ENCODE data around the gene GRAP. TPM values are rescaled to one million over a fixed set of nuclear protein-coding genes. Genes with fewer than 3 reads are reported as not detected.
"Not testable (repeated sequence)": the region's sequence is repeated elsewhere in the genome, so short reads cannot be mapped to it uniquely, and the experiment has no call there.

The GRAP gene
- total RNA-seq: 1 to 10 TPM; 1.1 to 7.1 (median 4.1) TPM

DNA sequence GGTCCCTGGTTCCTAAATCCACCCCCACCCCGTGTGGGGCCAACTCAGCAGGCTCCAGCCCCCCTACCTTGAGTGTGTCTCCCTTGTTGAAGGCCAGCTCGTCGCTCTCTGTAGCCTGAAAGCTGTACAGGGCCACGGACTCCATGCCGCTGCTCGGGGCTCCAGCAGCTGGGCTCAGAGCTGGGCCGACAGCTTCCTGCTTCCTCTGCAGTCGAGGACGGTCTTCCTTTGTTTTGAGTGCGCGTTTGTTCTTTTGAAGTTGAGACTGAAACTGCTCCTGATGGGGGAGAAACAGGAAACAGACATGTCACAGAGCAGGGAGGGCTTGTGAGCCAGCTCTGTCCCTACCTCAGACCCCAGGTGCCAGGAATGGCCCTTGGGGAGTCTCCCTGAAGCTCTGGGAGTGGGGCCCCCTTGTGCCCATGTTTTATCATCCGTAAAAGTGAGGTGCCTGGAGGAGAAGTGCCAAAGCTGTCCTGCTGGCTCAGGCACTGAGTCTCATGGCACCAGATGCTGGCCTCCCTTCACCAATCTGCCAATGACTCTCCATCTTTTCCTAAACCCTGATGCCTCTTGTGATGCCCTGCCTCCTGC lies at the start of gene GRAP:
GRAP (minus strand) TSS at position 176 of the 594 bp plus-strand sequence; CDS start at position 145, 31 bp downstream.
- H3K27me3 ChIP-seq, H3K27ac ChIP-seq, H3K4me1 ChIP-seq, H3K36me3 ChIP-seq, ATAC-seq, H3K9me3 ChIP-seq, H3K4me3 ChIP-seq: not testable (repeated sequence)
- no CpG with 5 or more reads among the region's 12 CpGs for WGBS, 2 donors (ENCODE audit: low coverage in 1 of 2)

DNA sequence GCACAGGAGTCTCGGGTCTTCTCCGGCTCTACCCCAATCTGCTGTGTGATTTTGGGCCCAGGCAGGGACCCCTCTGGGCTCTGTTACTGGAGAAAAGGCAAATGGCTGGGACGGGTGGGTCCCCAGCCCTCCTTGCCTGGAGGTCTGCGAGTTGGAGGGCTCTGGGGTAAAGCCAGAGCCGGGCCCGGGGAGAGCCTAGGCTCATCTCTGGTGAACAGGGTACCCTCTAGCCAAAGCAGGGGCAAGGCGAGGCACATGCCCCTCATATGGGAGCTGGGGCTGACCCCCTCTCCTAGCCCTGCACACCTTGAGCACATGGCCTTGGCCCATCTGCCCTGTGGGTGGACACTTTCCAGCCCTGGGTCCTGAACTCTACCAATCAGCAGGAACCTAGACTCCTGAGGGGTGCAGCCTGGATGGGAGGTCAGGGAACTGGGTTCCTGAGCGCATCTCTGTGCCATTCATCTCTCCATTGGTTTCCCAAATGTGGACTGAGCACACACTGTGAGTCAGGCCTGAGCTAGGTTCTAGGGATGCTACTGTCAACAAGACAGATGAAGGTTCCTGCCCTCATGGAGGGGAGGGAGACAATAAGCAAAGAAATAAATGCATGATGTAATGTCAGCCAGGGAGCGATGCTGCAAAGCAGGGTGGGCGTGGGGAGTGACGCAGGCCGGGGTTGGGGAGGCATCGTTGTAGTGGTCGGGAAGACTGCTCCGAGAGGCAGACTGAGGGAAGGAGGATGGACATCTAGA lies 47.1 kb upstream of the GRAP start:
- not testable (repeated sequence) for H3K4me1 ChIP-seq, ATAC-seq, H3K27me3 ChIP-seq, H3K9me3 ChIP-seq, H3K4me3 ChIP-seq, H3K36me3 ChIP-seq
- peak overlapping the region in 3 of 4 donors; percentile 24 to 71 (median 59) for H3K27ac ChIP-seq
- WGBS, 2 donors (ENCODE audit: low coverage in 1 of 2): no CpG with 5 or more reads among the region's 15 CpGs

DNA sequence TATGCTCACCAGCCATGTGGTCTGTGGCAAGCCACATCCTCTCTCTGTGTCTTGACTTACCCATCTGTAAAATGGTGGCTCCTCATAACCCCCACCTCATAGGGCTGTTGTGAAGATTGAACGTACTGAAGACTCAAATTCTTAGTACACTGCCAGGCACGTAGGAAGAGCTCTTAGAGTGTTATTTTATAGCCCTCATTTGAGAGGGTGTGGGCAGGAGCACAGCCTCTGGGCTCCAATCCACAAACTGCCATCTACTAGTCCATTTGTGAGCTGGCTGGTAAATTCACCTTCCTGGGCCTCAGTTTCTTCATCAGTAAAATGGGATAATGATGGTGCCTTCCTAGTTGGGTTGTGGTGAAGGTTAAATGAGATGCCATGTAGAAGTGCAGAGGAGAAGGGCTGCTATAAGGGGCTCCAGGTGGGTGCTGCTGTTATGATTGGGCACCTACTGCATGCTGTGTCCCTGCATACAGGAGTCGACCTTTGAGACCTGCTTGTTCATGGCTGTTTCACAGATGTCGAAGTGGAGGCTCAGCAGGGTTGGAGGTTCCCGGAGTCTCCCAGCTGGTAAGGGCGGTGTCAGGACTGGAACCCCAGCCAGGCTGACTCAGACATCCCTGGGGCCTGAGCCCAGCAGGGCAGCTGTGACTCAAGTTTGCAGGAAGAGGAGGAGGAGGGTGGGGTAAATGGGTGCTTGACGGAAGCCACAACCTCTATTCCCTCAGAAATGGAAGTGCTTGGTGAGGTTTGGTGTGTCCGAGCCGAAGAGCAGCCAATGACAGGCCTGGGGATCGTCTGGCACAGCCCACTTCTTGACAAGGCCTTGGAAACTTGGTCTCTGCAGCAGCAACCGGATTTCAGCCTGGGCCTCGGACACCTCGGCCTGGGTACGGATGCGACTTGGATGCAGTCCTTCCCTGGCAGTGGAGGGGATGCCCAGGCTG lies 46.3 kb upstream of the GRAP start:
- H3K4me1 ChIP-seq, H3K4me3 ChIP-seq, H3K36me3 ChIP-seq, H3K9me3 ChIP-seq, H3K27me3 ChIP-seq: not testable (repeated sequence)
- ATAC-seq: peak; percentile 72
- WGBS, 2 donors (ENCODE audit: low coverage in 1 of 2): no CpG with 5 or more reads among the region's 15 CpGs
- H3K27ac ChIP-seq: peak overlapping the region in 3 of 4 donors; percentile 43 to 71 (median 59)
- TF ChIP-seq POLR2AphosphoS5 (IDR thresholded peaks at IDR 0.05): peak; percentile 39

DNA sequence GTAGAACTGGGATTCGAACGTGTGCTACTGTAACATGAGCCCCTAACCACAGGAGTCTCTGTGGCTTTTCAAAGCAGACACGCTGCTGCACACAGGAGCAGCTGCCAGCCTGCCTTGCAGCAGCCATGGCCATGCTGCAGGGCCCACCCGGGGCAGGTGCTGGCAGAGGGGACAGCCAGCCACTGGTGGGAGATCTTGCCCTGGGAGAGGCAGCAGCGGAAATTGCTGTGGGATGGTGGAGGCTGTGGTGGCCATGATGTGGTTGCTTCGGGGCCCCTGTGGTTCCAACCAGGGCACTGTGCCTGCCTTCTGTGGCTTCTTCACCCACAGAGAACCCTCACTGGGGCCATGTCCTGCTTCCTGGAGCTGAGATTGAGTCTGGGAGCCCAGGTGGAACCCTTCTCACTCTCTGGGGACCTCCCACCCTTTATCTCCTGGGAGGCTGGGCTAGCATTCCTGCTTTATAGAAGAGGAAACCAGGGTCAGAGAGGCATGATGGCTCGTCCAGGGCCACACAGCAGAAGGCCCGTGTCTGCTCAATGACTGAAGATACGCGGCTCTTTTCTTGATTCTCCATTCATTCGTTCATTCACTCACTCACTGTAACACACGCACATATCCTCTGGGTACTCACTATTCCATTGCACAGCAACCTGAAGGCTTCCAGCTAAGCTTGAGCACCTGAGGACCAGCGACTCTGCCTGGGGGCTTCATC lies 43.5 kb upstream of the GRAP start:
- not testable (repeated sequence) for ATAC-seq, H3K27ac ChIP-seq, H3K9me3 ChIP-seq, H3K4me1 ChIP-seq, H3K36me3 ChIP-seq, H3K27me3 ChIP-seq, H3K4me3 ChIP-seq
- WGBS, 2 donors (ENCODE audit: low coverage in 1 of 2): no CpG with 5 or more reads among the region's 13 CpGs

DNA sequence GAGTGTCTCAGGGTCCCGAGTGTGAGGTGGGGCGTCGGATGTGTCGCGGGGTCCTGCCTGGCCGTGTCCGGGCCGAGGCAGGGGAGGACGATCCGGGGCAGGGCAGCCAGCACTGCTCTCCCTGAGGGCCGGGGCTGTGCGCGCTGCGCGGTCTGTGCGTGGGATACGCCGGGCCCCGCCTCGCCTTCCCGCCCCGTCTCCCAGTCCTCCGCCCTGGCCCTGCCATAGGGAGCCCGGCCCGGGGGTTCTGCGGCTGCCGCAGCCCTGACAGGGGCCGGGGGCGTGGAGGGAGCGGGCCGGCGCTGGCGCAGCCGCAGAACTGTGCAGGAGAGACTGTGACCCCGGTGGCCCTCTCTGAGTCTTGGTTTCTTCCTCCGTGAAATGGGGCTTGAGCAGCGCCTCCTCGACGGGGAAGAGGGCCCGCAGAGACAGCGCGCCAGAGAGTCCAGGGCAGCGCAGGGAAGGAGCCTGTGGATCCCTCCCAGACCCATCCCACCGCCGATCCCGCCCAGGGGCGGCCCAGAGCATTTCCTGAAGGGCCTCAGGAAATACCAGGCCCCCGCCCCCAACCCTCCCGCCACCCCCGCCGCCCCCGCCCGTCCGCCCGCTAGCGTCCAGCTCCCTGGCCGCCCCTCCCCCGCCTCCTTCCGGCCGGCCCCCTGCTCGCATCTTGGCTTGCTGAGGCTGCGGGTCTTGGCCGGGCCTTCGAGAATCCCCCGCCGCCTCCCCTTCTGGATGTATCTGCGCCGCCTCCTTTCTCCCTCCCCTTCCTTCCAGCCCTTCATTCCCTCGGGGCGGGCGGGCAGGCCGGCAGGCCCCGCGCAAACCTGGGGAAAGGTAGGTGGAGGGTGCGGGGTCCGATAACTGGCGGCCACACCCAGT lies 42.3 kb upstream of the GRAP start:
- H3K36me3 ChIP-seq, H3K4me1 ChIP-seq, H3K27me3 ChIP-seq, H3K9me3 ChIP-seq: not testable (repeated sequence)
- no CpG with 5 or more reads among the region's 77 CpGs for WGBS, 2 donors (ENCODE audit: low coverage in 1 of 2)
- H3K27ac ChIP-seq: peak overlapping the region in 2 of 4 donors; percentile 51 to 78
- ATAC-seq: peak; percentile 91
- H3K4me3 ChIP-seq: peak overlapping the region; percentile 17 to 47

DNA sequence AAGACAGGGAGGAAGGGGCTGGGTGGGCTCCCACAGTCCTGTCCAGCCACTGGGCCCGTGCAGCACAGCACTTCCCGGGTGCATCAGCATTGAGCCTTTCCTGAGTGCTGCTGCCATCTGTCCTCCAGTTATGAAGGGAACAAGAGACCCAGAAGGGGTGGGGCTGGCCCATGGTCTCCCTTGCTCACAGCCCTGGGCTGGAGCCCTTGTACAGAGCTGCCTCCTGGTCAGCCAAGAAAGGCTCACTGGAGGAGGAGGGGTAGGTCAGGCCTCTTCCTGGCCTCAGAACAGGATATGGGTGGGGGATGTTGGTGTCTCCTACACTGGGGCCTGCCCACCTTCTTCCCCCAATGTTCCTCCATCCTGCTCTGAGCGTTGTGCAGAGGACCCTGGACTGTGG lies 30.6 kb upstream of the GRAP start:
- H3K9me3 ChIP-seq, ATAC-seq, H3K4me1 ChIP-seq, H3K27me3 ChIP-seq, H3K36me3 ChIP-seq, H3K4me3 ChIP-seq, H3K27ac ChIP-seq: not testable (repeated sequence)
- no CpG with 5 or more reads among the region's 3 CpGs for WGBS, 2 donors (ENCODE audit: low coverage in 1 of 2)

DNA sequence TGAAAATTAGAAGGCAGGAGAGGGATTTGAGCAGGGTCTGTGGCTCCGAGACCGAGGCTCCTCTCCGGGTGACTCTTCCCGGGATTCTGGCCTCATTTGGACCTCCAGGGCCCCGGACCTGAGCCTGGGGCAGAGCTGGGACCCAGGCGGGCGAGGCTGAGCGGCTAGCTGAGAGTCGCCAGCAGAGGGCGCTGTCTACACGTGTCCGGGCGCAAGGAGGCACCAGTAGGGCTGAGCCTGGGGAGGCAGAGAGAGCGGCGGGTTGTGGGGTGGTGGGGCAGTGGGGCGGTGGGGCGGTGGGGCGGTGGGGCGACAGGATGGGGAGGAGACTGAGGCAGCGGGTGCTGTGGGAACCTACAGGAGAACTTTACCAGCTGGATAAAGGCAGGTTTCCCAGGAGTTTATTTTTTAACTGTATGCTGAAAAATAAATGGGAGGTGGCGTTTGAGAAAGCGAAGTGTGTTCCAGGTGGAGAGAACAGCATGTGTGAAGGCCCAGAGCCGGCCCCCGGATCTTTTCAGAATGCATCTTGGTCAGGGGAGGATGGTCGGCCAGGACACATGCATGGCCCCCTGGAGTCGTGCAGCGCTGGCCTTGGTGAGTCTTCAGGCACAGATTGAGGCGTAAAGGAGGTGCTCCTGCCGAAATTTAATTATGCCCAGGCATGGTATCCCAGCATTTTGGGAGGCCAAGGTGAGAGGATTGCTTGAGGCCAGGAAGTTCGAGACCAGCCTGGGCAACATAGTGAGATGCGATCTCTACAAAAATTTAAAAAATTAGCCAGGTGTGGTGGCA lies 29.8 kb upstream of the GRAP start:
- H3K4me1 ChIP-seq, H3K27ac ChIP-seq, H3K4me3 ChIP-seq, H3K9me3 ChIP-seq, H3K36me3 ChIP-seq, H3K27me3 ChIP-seq: not testable (repeated sequence)
- WGBS, 2 donors (ENCODE audit: low coverage in 1 of 2): 59% methylated on average over 6 of the region's 31 CpGs; no CpG with 5 or more reads in 1 of the 2 donors
- ATAC-seq: peak; percentile 89

DNA sequence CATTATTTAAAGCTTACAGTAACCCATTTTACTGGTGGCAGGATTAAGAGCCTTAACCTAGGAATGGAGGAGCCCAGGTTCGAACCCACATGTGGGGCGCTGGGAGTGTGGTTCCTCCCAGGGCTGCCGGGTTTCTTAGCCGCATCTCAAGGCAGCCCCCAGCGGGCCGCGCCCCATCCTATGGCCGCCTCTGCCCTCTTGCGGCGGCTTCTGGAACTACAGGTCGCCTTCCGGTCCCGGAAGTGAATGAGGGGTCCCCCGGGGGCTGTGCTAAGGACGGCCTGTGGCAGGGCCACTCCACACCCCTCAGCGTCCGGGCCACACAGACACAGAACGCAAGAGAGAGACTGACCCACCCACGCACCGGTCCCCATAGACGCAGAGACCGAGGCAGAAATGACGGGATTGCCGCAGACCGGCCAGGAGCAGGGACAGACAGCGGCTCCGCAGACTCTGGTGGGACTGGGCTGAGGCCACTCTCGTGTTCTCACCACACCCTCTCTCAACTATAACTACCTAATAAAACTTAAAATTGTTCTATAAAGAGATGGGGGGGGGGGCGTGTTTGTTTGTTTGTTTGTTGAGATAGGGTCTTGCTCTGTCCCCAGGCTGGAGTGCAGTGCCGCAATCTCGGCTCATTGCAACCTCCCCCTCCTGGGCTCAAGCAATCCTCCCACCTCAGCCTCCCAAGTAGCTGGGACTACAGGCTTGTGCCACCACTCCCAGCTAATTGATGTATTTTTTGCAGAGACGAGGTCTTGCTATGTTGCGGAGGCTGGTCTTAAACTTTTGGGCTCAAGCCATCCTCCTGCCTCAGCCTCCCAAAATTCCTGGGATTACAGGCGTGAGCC lies 23.8 kb upstream of the GRAP start:
- H3K27ac ChIP-seq, H3K4me1 ChIP-seq, H3K9me3 ChIP-seq, H3K4me3 ChIP-seq, H3K36me3 ChIP-seq, H3K27me3 ChIP-seq: not testable (repeated sequence)
- WGBS, 2 donors (ENCODE audit: low coverage in 1 of 2): no CpG with 5 or more reads among the region's 34 CpGs
- ATAC-seq: peak; percentile 96

DNA sequence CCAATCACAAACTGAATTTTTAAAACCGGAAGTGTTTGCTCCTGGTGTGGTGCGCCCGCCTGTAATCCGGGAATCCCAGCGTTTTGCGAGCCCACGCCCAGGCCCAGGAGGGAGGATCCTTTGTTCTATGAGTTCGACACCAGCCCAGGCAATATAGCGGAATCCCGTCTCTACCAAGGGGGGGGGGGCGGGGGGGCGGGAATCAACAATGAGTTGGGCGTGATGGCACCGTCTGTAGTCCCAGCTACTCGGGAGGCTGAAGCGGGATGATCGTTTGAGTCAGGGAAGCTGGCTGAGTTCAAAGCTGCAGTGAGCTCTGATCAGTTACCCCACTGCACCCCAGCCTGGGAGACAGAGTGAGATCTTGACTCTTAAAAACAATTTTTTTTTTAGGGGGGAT lies 17.6 kb upstream of the GRAP start:
- ATAC-seq, H3K4me1 ChIP-seq, H3K36me3 ChIP-seq, H3K9me3 ChIP-seq, H3K27me3 ChIP-seq: not testable (repeated sequence)
- H3K27ac ChIP-seq: peak overlapping the region in 2 of 4 donors; percentile 66 to 79
- no CpG with 5 or more reads among the region's 17 CpGs for WGBS, 2 donors (ENCODE audit: low coverage in 1 of 2)
- peak overlapping the region in 1 of 2 donors; percentile 18 for H3K4me3 ChIP-seq

Data from gastroesophageal sphincter (tissue), 4 donors.